ELF-1 (cell line): Measurements from ENCODE around the gene ASIC3.
A peak's percentile ranks its signal among the peaks of the same experiment; 100 is the strongest.
"Not testable (repeated sequence)": the region's sequence is repeated elsewhere in the genome, so short reads cannot be mapped to it uniquely, and the experiment has no call there.

Experiments
- DNase-seq: peaks from one replicate; pipeline ENCODE4 v3.0.0-alpha.2; 2016; ENCODE audit warnings: low read depth, low spot score

The ASIC3 gene

DNA sequence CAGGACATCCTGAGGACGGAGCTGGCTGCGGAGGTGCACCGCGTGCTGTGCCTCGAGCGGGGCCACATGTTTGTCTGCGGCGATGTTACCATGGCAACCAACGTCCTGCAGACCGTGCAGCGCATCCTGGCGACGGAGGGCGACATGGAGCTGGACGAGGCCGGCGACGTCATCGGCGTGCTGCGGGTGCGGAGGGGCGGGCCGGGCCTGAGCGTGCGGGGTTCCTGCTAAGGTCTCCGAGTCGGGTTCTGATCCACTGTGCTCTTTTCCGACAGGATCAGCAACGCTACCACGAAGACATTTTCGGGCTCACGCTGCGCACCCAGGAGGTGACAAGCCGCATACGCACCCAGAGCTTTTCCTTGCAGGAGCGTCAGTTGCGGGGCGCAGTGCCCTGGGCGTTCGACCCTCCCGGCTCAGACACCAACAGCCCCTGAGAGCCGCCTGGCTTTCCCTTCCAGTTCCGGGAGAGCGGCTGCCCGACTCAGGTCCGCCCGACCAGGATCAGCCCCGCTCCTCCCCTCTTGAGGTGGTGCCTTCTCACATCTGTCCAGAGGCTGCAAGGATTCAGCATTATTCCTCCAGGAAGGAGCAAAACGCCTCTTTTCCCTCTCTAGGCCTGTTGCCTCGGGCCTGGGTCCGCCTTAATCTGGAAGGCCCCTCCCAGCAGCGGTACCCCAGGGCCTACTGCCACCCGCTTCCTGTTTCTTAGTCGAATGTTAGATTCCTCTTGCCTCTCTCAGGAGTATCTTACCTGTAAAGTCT is 34.4 kb upstream of the ASIC3 start:
- peak; percentile 94 for DNase-seq

DNA sequence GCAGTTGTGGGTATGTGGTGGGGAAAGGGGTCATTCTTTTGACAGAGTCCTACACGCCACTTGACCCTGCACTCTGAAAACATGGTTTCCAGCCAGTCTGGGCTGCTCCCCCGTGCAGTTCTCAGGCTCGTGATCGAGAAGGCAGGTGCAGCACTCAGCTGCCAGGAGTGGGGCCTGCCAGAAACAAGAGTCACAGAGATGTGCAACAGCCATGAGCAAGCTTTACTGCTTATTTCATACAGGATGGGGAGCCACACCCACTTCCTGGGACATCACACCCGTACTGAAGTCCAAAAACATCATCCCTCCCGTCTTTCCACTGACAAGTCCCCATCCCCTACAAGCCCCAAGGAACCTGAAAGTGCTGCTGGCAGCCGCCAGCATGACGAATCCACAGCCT is 33.4 kb upstream of the ASIC3 start:
- DNase-seq = no peak

DNA sequence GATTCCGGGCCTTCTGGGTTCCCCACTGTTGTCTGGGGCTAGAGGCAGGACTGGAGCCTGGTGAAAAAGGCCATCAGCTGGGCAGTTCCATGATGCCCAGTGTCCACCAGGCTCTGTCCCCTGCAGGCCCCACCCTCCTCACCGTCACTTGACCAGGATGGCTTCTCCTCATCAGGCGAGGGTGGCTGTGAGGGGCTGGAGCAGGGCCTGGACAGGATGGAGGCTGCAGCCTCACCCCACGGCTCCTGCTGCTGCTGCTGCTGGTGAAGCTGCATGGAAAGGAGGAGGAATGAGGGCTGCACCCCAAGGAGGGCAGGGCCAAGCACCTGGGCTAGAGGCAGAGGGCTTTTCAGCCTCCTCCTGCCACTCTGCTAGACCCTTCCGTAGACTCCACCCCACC is 32.4 kb upstream of the ASIC3 start:
- no peak for DNase-seq

DNA sequence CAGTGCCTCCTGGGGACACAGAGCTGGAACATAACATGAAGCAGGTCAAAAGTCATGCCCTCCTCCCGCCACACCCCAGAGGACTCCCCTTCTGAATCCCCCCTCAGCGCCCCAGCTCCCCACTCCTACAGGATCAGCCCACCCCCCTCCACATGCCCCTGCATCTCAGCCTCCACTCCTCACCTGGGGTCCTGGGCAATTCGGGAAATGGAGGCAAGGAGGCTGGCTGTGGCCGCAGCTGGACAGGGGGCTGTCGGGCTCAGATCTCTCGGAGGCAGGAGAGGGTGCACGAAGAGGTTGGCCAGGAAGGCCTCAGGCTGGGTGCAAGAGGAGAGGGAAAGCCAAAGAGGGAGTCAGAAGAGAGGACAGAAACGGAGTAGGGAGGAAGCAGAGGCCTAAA is 31.8 kb upstream of the ASIC3 start:
- no peak for DNase-seq

DNA sequence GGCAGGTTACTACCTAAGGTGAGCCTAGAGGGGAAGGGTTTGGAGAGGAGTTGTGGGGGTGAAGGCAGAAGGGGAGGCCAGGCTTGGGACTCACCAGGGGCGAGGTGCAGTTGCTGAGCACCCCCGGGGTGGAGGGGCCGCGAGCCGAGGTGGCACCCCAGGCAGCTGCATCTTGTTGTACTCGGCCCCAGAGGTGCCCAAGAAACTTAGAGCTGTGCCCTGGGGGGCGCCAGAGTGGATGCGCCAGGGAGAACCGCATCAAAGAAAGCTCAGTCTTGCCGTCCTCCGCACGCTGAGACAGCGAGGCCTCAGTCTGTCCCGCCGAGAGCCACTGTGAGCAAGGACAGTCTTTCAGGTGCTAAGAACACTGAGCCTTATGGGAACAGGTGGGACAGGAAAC is 31.4 kb upstream of the ASIC3 start:
- no peak for DNase-seq

DNA sequence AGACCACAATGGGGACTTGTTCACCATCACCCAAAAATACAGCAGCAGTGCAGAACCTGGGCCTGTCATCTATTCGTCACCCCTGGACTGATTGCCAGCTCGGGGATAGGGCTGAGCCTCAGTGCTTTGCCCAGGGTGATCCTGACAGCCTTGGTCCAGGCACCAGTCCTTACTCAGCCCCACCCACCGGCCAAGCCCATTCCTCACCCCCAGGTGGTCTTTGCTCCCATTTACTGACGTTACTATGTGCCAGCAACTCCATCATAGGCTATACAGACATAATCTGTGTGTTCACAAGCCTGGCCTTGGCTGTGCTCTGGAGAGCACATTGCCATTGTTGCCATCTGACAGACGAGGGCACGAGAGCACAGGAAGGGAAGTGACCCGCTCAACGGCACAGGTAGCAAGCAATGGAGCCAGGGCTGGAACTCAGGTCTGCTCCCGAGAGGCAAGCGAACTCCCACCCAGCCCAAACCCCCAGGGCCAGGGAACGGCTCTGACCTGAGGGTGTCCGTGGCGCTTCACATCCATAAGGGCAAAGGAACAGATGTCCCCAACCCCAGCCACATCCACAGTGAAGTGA is 30.9 kb upstream of the ASIC3 start:
- DNase-seq = no peak

DNA sequence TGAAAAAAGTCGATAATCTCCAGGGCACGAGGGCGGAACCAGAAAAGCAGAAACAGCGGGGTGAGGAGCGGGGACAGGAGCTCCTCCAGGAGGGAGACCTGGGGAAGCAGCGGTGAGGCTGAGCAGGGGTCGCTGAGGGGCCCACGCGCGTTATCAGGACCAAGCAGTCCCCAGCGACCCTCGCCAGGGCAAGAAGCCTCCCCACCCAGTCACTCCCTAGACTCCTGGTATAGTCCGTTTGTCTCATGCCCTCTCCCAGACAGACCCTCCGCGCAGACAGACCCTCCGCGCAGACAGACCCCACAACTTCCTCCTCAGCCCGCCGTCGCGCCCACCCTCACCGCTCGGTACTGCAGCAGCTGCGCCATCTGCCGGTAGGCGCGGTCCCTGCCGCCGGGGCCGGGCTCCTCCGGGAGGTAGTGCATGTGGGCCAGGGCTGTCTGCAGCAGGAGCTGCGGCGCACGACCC is 30.3 kb upstream of the ASIC3 start:
- peak; percentile 95 for DNase-seq

DNA sequence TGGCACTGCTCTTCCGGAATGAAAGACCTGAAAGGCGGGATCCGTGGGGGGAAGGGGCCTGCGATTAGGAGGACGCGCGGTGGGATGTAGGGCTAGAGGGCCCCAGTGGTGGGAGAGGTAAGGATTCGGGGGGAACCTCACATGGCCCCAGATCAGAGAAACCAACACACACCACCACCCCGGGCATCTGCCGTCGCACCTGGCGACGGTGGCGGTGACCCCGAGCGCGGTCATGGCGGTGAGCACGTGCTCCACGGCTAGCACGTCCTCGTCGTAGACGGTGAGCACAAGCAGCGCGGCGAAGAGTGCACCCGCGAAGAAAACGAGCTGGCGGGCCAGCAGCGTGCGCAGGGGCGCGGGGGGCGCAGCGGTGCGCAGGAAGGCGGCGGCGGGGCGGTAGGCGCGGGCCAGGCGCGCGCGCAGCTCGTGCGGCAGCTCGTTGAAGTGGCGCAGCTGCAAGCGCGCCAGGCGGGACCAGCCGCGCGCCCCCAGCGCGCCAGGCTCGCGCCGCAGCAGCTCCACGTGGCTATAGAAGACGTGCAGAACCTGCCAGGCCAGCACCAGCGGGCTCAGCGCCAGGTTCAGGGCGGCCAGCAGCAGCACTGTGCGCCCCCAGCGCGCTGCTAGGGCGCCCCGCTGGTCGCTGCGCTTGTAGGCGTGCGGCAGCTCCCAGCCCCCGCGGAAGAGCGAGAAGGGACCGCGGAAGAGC is 29.8 kb upstream of the ASIC3 start:
- peak; percentile 56 for DNase-seq

DNA sequence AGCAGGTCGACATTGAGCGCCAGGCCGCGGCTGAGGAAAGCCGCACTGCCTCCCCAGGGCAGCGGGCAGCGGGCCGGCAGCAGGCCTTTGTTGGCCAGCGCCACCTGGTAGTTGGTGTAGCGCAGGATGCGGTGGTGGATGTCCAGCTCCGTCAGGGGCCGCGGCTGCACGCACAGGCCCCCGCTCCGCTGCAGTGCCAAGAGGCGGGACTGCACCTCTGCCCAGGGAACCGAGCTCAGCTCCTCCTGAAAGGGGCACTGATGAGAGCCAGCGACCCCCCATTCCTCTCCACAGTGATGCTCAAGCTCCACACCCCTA is 29.2 kb upstream of the ASIC3 start:
- DNase-seq = no peak

DNA sequence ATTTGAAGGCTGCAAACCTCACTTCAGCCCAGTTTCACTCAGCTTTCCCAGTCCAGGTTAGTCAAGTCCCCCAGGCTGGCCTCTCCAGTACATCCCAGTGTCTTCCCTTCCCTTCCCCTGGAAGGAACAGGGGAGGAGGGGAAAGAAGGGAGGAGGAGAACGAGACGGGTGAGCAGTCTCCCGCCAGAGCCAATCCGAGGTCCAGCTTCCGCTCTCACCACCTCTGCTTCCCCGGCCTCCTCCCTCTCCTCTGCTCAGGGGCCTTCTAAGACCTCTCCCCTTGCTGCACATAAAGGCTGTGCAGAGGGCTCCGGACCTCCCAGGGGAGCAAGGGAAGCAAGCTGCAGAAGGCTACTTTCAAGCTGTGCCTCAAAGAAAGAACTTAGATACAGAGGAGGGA is 28.1 kb upstream of the ASIC3 start:
- peak; percentile 80 for DNase-seq

DNA sequence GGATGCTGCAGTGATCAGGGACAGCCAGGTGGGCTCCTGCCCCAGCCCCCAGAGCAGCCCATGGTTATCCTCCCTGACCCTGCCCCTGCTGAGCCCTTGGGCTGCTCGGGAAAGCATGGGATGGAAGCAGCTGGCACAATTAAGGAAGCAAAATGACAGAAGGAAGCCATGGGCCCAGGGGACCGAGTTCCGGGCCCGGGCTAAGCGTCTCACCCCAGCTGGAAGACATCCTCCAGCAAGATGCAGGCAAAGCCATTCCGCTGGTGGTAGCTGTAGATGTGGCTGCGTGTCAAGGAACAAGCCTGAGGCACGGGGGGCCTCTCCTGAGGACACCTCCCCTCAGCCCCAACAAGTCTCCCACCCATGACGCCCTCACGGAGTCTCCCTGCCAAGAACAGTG is 25.1 kb upstream of the ASIC3 start:
- DNase-seq = no peak

DNA sequence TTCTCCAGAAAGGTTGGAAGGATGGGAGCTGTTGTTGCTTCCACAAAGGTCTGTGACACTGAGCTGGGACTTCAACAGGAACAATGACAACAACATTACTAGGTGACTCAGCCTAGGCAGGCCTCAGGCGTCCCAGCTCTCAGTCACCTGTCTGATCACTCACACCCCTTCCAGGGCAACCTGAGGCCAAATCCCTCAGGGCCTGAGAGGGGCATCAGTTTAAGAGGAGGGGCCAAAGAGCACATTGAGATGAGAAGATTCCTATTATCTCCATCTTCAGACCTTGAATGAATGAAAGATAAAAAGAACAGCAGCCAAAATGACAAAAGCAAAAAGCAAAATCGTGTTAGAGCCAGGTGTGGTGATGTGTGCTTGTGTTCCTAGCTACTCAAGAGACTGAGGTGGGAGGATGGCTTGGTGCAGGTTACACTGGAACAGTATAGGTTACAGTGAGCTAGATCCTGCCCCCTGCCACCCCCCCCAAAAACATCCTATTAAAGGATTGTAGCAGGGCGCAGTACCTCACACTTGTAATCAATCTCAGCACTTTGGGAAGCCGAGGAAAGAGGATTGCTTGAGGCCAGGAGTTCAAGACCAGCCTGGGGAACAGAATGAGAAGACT is 23.8 kb upstream of the ASIC3 start, which contains the start of gene ATG9B:
Gene ATG9B (minus strand): TSS at position 60 of the 622 bp plus-strand sequence. CDS start 71 bp downstream, outside the sequence.
- DNase-seq = peak; percentile 79

DNA sequence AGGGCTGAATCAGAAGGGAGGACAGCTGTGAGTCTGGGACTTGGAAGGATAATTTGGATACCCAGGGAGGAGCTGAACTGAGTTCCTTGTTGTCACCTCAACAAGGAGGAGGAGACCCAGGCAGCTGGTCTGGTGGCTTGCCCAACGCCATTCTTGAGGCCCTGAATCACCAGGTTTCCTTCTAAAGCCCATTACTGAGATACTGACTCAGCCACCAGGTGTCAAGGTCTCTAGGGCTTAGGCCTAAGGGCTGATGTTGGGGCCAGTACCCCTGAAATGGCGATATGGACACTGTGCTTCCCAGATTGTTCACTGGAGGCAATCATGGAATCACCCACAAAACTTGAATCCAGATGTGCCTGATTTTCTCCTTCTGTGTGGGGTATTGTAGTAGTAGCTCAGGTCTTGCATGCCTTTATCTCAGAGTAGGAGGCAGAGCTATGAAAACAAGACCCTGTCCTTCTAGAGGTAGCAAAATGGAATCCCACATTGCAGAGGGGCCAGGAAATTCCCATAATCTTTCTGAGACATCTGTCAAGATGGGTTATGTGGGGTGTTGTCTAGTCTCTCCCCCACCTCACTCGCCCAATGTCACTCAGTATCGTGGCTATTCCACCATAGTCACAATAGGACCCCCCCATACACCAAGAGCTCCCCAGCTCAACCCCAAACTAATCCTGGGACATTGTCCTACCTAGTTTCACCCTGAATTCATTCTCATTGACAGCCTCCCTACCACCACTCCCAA is 22.2 kb upstream of the ASIC3 start:
- peak; percentile 75 for DNase-seq

DNA sequence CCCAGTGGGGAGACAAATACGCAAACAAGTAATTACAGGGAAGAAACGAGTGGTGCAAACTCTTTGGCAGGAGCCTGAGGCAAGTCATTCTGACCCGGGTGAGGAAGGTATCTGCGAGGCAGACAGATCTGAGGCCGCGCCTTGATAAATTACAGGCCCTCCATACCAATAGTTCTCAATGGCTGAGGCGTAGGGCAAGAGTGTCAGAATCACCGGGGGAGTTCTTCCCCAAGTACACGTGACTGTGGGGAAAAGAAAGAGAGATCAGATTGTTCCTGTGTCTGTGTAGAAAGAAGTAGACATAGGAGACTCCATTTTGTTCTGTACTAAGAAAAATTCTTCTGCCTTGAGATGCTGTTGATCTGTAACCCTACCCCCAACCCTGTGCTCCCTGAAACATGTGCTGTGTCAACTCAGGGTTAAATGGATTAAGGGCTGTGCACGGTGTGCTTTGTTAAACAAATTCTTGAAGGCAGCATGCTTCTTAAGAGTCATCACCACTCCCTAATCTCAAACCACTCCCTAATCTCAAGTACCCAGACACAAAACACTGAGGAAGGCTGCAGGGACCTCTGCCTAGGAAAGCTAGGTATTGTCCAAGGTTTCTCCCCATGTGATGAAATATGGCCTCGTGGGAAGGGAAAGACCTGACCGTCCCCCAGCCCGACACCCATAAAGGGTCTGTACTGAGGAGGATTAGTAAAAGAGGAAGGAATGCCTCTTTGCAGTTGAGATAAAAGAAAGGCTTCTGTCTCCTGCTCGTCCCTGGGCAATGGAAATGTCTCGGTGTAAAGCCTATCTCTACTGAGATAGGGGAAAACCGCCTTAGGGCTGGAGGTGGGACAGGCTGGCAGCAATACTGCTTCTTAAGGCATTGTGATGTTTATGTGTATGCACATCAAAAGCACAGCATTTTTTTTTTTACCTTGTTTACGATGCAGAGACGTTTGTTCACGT is 21.3 kb upstream of the ASIC3 start:
- DNase-seq = peak; percentile 92

DNA sequence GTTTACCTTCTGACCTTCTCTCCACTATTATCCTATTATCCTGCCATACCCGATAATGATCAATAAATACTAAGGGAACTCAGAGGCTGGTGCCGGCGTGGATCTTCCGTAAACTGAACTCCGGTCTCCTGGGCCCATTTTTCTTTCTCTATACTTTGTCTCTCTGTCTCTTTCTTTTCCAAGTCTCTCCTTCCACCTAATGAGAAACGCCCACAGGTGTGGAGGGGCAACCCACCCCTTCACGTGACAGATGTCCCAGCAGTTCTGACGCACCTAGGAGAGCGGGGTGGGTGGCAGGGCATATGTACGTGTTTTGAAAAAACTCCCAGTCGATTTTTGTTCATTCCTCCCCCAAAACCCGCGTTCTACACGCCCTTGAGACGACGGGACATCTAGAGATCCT is 20.6 kb upstream of the ASIC3 start:
- not testable (repeated sequence) for DNase-seq

DNA sequence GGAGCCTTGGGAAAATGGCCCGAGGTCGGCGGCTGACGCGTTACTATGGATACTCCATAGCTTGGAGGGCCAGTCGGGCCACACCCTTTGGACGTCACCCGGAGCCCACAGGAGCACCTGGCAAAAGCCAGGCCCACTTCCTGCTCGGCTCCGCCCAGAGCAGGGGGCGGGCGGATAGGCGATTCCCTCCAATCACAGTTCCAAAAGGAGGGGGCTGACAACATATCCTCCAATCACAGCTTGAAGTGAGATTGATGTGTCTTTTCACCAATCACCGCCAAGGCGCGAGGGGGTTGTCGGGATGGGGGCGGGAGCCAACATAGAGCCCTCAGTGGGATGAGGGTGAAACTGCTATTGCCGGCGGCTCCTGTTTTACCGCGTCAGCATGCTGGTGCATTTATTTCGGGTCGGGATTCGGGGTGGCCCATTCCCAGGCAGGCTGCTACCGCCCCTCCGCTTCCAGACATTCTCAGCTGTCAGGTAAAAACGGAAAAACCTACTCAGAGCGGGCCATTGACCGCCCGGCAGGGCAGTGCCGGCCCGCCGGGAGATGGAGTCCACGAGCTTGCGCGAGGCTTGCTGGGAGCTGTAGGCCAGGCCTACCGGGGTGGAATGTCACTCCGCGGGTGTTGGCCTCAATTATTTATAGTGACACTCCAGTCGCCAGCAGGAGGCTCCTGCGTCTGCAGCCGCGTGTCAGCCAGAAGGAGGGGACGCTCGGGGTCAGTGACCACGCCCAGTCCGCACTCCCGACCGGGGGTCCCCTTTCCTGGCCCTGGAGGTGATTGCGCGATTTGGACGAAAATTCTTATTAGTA is 20.0 kb upstream of the ASIC3 start, which contains the start of gene ABCB8:
Gene ABCB8 (plus strand): TSS at position 320 of the 817 bp plus-strand sequence. CDS start 66 bp downstream, at position 386.
- peak; percentile 100 for DNase-seq

DNA sequence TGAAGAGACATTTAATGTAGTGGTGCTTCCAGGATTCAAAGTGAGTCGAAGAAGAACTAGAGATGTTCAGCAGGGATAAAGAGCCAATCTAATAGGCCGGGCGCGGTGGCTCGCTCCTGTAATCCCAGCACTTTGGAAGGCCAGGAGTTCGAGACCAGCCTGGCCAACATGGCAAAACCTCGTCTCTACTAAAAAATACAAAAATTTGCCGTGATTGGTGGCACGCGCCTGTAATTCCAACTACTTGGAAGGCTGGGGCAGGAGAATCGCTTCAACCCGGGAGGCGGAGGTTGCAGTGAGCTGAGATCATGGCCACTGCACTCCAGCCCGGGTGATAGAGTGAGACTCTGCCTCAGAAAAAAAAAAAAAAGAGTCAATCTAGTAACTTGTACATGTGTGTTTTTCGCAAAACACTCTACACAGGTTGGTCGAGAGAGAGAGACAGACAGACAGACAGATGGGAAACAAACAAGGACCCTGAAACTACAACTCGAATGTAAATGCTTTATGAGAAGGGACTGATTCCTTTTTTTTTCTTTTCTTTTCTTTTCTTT is 19.3 kb upstream of the ASIC3 start:
- no peak for DNase-seq

DNA sequence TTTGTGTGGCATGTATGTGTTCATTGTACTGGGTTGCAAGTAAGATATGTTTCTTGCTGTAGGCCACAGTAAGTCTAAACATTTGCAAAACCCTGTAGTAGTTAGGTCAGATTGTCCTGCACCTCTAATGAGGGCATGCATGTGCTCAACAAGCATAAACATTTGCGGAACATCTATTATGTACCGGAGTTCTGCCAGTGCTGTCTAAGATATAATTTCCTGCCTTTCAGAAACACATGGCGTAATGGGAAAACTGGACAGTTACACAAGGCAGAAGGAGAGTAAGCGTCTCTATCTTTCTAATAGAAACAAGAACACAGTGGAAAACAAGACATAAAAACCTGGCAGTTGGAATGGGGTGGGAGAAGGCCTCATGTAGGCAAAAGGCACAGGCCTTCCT is 17.3 kb upstream of the ASIC3 start:
- no peak for DNase-seq
